ENCODE measurements around the gene KRTAP10-10. TPM values are rescaled to one million over a fixed set of nuclear protein-coding genes. Genes with fewer than 3 reads are reported as not detected.
"Not testable (repeated sequence)": the region's sequence is repeated elsewhere in the genome, so short reads cannot be mapped to it uniquely, and the experiment has no call there.

KRTAP10-10 gene
- total RNA-seq, 1 donor from 2014 or later: not detected

DNA sequence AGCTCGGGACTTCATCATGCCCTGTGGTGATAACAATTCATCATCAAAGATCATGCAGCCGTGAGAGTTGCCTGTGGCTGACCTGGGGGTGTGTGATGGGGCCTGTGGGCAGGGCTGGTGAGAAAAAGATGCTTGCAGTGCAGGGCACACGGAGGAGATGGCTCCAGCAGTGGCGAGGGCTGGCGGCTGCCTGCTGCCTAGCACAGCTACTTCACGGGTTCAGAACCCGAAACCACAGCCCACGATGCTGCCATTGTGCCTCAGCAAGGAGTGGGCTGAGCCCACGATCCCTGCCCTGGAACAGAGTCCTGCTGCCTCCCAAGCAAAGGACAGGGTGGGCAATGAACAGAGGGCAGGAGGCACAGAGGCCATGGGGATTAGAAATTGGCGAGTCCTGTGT, 10.9 kb upstream of the KRTAP10-10 start:
- no peak for DNase-seq (ENCODE audit: low read depth in 2 of 2)

DNA sequence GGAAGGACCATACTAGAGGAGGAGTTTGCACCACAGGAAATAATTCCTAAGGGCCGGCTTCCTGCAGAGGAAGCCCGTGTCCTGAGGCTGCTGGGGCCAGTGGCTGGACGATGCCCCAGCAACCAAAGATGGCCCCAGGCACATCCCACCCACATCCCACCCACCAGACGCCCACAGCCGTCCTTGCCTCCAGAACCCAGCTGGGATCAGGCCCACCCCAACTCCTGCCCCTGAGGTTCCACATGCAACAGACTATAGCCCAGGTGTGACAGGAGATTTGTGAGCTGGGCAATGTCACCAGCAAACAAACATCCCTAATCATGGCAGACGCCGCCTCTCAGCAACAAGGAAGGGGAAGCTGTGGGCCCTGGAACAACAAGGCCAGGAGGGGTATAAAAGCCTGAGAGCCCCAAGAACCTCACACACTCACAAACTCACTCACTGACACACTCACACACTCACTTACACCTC, 10.4 kb upstream of the KRTAP10-10 start, which contains the start of gene KRTAP10-9:
Gene KRTAP10-9, plus strand, starts transcription at position 421 of the 471 bp plus-strand sequence. CDS start 79 bp downstream, outside the sequence.
- DNase-seq (ENCODE audit: low read depth in 2 of 2): no peak

DNA sequence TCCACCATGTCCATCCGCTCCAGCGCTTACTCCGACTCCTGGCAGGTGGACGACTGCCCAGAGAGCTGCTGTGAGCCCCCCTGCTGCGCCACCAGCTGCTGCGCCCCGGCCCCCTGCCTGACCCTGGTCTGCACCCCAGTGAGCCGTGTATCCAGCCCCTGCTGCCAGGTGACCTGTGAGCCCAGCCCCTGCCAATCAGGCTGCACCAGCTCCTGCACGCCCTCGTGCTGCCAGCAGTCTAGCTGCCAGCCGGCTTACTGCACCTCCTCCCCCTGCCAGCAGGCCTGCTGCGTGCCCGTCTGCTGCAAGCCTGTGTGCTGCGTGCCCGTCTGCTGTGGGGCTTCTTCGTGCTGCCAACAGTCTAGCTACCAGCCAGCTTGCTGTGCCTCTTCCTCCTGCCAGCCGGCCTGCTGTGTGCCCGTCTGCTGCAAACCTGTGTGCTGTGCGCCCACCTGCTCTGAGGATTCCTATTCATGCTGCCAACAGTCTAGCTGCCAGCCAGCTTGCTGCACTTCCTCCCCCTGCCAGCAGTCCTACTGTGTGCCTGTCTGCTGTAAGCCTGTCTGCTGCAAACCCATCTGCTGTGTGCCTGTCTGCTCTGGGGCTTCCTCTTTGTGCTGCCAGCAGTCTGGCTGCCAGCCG, 9.9 kb upstream of the KRTAP10-10 start:
- not testable (repeated sequence) for DNase-seq (ENCODE audit: low read depth in 2 of 2)

DNA sequence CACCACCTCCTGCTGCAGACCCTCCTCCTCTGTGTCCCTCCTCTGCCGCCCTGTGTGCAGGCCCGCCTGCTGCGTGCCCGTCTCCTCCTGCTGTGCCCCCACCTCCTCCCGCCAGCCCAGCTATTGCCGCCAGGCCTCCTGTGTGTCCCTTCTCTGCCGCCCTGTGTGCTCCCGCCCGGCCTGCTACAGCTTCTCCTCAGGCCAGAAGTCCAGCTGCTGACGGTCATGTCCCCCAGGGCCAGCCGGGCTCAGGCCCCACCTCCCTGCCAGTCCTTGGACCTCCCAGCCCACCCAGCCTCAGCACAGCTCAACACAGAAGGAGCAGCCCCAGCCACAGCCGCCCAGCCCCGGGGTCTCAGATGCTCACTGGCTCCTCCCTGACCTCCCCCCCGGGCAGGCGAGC, 9.3 kb upstream of the KRTAP10-10 start:
- DNase-seq (ENCODE audit: low read depth in 2 of 2): not testable (repeated sequence)

DNA sequence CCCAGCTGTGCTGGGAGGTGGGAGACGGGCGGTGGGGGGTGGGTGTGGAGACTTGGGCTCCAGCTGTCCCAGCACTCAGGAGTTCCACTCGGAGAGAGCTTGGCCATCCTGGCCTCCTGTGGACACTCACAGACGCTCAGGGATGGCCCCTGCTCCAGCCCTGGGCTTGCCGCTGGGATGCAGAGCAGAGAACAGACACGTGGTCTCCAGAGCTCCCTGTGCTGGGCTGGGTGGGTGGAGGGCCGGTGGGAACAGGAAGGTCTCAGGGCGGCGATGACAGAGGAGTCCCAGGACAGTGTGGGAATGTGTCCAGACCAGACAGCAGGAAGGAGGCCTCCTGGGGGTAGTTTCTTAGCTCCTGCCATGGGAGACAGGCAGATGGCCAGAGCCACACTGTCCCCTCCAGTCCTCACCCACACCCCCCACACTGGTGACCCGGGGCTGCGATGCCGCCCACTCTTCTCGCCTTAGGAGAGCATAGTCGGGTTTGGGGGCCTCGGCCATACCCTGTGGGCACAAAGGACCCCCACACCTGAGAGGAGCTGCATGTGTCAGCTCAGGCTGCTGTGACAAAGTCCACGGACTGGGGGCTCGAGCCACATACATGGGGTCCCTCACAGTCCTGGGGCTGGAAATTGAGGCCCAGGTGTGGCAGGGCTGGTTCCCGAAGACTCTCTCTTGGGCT, 8.3 kb upstream of the KRTAP10-10 start:
- DNase-seq (ENCODE audit: low read depth in 2 of 2): no peak

DNA sequence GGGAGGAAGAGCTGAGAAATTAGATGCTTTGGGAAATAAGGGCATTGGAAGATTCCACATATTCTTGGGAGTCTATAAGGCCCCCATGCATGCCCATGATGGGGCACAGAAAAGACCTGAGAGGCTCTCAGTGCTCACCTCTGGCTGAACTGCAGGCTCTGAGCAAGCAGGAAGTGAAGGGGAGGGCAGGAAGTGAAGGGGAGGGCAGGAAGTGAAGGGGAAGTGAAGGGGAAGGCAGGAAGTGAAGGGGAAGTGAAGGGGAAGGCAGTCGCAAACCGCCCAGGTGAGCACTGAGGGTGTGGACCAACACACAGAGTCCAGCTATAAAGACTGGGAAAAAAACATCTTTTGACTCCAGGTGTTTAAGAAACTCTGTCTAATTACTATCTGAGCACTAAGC, 6.7 kb upstream of the KRTAP10-10 start:
- no peak for DNase-seq (ENCODE audit: low read depth in 2 of 2)

DNA sequence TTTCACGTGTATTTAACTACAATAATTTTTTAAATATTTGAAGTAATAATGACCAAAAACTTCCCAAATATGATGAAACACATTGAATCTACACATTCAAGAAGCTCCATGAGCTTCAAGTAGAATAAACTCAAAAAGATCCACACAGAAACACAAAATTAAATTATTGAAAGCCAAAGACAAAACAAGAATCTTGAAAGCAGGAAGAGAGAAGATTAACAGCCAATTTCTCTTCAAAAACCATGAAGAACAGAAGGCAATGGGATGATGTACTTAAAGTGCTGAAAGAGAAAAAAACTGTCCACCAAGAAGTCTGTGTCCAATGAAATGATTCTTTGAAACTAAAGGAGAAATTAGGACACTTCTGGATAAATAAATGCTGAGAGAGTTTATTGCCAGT, 5.1 kb upstream of the KRTAP10-10 start:
- DNase-seq (ENCODE audit: low read depth in 2 of 2): no peak

DNA sequence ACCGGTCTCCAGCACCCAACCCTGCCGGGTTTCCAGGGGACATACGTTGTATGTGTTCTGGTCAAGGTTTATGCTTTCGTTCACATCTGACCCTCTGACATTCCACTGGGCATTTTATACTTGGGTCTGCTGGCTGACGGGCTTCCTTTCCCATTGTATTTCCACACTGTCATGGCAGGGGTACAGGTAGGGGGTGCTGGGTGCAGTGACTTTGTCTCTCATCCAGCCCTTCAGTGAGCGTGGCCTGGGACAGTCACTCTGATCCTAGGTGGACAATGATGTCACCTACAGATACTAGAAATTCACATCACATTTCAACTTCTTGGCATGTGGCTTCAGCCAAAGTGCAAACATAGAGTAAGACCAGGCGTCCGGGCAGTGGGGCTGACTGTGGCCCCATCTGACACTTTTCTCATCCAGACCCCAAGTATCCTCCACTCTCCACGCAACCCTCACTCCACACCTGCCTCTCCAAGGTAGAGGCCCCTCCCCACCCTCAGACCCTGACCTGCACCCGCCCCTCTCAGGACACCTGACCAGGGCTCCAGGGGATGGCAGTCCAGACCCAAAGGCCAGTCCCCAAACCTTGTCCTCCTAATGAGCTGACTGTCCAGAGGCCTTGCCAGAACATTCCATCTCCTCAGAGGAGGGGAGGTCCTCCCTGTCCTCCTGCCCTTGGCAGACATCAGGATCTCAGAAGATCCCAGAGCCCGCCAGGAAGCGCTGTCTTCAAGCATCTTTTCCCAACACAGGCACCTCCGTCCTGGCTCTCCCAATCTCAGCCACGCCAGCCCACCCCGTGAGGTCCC, 743 bp upstream of the KRTAP10-10 start:
- no peak for DNase-seq (ENCODE audit: low read depth in 2 of 2)

DNA sequence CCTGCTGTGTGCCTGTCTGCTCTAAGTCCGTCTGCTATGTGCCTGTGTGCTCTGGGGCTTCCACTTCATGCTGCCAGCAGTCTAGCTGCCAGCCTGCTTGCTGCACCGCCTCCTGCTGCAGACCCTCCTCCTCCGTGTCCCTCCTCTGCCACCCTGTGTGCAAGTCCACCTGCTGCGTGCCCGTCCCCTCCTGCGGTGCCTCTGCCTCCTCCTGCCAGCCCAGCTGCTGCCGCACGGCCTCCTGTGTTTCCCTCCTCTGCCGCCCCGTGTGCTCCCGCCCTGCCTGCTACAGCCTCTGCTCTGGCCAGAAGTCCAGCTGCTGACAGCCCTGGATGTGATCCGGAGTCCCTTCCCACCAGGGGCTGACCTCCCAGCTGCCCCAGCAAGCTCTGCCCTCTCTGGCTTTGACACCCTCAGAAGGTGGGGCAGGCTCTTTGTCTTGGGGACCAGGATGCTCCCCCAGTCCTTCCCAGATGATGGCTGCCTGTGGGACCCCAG, 744 bp downstream of the KRTAP10-10 start:
- DNase-seq (ENCODE audit: low read depth in 2 of 2): not testable (repeated sequence)

DNA sequence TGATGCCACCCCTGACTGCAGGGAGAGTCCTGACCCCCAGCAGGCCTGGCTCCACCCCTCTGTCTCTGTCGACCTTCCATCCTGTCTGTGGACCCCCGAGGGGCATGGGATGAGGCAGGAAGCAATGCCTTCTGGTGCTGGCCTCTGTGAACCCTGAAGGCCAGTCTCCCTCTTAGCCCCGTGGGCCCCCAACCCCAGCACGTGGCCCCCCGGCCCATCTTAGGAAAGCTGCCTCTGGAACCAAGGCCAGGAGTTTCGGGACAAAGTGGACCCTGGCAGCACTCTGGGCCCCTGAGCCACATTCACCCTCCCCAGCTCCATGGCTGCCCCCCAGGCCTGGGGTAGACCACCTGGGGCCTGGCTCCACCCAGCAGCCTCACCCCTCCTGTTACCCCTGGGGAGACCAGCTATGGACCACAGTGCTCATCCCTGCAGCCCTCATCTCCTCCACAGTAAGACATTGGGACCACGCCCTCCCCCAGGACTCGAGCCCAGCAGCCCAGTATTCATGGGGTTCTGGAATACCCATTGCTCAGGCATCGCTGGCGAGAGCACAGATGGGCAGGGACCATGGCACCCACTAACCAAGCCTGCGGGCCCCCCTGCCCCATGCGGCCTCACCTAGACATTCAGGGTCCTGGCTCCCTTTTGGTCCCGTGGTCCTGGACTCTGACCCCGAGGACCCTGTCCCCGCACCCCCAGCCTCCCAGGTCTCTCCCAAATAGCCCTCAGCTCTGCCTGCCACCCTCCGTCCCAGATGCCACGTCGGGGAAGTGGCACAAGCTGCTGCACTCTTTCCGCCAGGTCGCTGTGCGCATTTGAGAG, 1.6 kb downstream of the KRTAP10-10 start:
- DNase-seq (ENCODE audit: low read depth in 2 of 2): not testable (repeated sequence)

DNA sequence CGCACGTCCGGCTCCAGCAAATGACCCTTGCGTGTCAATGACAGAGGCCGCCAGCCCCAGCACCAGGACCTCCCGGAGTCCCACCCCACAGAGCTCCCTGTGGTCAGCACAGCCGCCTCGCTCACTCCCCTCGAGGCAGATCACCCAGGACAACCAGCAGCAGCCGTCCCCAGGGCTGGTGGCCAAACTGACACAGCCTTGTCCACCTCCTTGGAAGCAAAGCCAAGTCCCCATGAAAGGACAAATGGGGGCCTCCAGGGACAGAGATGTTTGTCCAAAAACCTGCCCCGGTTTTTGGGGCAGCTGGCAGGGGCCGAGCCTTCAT, 2.1 kb downstream of the KRTAP10-10 start:
- no peak for DNase-seq (ENCODE audit: low read depth in 2 of 2)

DNA sequence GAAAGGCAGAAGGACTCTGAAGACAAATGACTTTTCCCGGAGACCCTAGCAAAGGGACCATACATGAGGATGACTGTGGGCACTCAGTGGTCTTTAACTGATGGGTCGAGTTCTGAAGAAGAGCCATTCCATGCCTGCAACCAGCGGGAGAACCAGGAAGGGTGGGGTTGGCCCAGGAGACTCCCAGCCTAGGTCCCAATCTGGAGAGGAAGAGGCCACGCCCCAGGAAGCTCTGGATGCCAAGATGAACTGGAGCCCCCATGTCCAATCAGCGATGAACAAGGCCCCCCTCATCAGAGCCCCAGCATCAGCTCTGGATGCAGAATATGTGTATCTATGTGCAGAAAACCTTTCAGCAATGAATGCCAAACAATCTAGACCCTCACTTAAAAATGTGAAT, 3.6 kb downstream of the KRTAP10-10 start:
- no peak for DNase-seq (ENCODE audit: low read depth in 2 of 2)

DNA sequence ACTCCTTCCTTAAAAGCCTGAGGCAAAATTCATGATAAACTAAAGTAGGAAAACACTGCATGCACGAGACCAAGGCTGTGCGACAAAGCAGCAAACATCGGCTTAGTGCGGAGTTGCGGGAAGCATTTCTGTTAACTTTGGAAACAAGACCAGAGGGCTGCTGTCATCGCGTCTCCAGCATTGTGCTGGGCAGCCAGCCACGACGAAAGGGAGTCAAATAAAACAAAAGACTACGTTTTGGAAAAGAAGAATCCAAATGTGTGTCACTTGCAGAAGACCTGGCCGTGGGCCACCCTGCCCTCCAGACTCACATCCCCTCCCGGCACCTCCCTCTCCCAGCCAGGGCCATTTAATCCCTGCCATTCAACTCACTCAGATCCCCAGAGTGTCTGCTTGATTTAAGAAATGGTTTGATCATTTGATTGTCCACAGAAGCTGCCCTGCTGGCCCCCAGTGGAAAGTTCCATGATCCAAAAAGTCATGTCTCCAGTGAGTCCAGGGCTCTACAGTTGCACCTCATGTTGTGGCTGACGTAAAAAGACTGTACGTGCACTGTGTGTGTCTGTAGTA, 6.7 kb downstream of the KRTAP10-10 start:
- no peak for DNase-seq (ENCODE audit: low read depth in 2 of 2)

DNA sequence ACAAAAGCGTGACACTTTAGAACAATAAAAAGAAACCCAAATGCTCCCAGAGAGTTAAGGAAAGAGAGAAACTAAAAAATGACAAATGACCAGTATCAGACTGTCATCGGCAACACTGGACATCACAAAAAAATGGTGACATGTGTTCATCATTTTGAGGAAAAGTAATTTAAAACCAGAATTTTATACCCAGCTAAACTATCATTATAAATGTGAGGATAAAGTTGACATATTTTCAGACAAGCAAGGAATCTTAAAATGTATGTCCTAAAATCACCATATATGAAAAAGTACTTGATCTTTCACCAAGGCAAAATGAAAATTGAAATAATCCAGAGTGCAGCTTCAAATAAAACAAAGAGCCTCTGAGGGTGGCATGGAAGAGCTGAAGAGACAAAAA, 7.7 kb downstream of the KRTAP10-10 start:
- no peak for DNase-seq (ENCODE audit: low read depth in 2 of 2)

DNA sequence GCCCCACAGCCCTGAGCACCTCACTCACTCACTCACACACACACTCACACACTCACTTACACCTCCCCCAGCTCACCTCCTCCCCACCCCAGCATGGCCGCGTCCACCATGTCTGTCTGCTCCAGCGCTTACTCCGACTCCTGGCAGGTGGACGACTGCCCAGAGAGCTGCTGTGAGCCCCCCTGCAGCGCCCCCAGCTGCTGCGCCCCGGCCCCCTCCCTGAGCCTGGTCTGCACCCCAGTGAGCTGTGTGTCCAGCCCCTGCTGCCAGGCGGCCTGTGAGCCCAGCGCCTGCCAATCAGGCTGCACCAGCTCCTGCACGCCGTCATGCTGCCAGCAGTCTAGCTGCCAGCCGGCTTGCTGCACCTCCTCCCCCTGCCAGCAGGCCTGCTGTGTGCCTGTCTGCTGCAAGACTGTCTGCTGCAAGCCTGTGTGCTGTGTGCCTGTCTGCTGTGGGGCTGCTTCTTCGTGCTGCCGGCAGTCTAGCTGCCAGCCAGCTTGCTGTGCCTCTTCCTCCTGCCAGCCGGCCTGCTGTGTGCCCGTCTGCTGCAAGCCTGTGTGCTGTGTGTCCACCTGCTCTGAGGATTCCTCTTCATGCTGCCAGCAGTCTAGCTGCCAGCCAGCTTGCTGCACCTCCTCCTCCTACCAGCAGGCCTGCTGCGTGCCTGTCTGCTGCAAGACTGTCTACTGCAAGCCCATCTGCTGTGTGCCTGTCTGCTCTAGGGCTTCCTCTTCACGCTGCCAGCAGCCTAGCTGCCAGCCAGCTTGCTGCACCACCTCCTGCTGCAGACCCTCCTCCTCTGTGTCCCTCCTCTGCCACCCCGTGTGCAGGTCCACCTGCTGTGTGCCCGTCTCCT, 9.4 kb downstream of the KRTAP10-10 start, which contains the start of gene KRTAP10-11:
Gene KRTAP10-11, plus strand, starts transcription at position 49 of the 856 bp plus-strand sequence. Its CDS starts 45 bp downstream, at position 94.
- DNase-seq (ENCODE audit: low read depth in 2 of 2): not testable (repeated sequence)

DNA sequence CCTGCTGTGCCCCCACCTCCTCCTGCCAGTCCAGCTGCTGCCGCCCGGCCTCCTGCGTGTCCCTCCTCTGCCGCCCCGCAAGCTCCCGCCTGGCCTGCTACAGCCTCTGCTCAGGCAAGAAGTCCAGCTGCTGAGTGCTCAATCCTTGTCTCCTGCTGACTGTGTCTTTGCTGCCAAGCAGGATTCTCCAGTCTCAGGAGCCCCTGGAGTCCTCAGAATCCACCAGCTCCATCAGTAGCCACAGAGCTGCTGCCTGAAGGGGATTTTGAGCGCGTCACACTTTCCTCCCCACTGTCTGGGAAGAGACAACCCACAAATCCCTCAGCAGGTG, 10.0 kb downstream of the KRTAP10-10 start:
- no peak for DNase-seq (ENCODE audit: low read depth in 2 of 2)

DNA sequence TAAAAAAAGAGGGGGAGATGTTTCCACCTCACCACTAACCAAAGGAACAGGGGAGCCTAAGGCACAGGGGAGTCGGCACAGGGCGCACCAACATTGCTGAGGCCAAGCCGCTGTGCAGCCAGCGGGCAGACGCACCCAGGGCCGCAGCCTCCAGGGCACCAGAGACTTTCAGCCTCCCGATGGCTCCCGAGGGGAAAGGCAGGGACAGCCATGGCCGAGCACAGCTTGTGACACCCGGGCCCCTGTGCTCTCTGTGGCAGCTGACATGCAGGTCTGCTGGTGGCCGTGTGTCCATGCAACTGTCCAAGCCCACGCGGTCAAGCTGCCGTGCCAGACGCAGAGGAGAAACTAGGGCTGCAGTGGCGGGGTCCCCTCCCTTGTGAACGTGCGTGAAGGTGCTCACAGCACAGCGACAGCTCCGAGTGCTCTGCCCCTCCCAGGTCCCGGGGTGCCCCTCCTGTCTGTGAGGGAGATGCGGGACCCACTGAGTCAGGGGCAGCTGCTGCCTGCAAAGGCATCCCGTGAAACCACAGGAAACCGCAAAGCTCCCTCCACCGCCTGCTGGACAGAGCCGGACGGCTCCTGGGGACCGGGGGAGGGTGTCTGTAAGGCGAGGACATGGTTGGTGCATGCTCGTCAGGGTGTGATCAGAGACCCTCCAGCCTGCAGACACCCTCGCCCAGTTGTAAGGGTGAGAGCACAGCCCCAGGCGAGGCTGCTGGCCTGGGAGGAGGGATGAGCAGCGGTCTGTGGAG, 11.6 kb downstream of the KRTAP10-10 start:
- no peak for DNase-seq (ENCODE audit: low read depth in 2 of 2)

DNA sequence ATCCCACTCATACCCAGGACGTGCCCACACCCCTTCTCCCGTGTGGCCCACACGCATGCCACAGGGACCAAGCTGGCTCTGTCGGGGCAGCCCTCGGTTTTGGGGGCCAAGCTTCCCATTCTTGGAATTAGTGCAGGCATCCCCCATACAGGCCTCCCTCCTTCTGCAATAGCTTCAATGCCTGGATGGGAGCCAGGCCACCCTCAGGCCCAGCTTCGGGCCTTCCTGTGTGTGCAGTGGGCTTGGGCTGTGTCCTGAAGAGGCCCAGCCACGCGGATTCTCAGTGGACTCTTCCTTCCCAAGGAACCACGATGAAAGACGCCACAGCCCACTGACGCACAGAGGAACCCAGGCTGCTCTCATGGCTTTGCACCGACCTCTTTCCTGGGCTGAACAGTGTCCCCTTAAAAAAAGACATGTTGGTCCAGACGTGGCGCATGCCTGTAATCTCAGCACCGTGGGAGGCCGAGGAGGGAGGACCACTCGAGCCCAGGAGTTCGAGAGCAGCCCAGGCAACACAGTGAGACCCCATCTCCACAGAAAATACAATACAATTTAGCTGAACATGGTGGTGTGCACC, 12.5 kb downstream of the KRTAP10-10 start:
- no peak for DNase-seq (ENCODE audit: low read depth in 2 of 2)

Measured in dermis microvascular lymphatic vessel endothelial cell (primary cell).